Mesenchymal stem cell (in vitro differentiated cells and primary cell): ENCODE data around the gene MKRN2.

ENCODE experiments used
- DNase-seq: peaks from one replicate; pipeline ENCODE4 v3.0.0-alpha.2; 2013
- H2AFZ ChIP-seq: one replicate; pipeline ENCODE4 v1.6.1; 2013; ENCODE audit warnings: low read depth, mild to moderate bottlenecking, control low read depth, inconsistent platforms, low read length, moderate library complexity
- H2AK5ac ChIP-seq: 2 replicates; pipeline ENCODE4 v1.6.1; 2013; ENCODE audit warnings: low read length, moderate library complexity, mild to moderate bottlenecking, inconsistent platforms; ENCODE audit not compliant: severe bottlenecking
- H2BK120ac ChIP-seq: one replicate; pipeline ENCODE4 v1.6.1; 2013; ENCODE audit warnings: low read depth, mild to moderate bottlenecking, inconsistent platforms, low read length, moderate library complexity
- H2BK12ac ChIP-seq, 2 experiments: one replicate each; pipeline ENCODE4 v1.6.1; 2013; ENCODE audit warnings: inconsistent platforms in 2 of 2, low read length in 2 of 2, mild to moderate bottlenecking in 2 of 2, moderate library complexity in 2 of 2, control low read depth in 1 of 2
- H2BK15ac ChIP-seq: one replicate; pipeline ENCODE4 v1.6.1; 2013; ENCODE audit warnings: mild to moderate bottlenecking, low read depth, inconsistent platforms; ENCODE audit not compliant: poor library complexity, severe bottlenecking
- H2BK5ac ChIP-seq: 2 replicates; pipeline ENCODE4 v1.6.1; 2013; ENCODE audit warnings: low read depth, mild to moderate bottlenecking, low read length, control low read depth, inconsistent platforms; ENCODE audit not compliant: poor library complexity, severe bottlenecking
- H3K14ac ChIP-seq, 2 experiments: one replicate each; pipeline ENCODE4 v1.6.1; 2013; ENCODE audit warnings: inconsistent platforms in 2 of 2, low read length in 2 of 2, control low read depth in 1 of 2, mild to moderate bottlenecking in 1 of 2, moderate library complexity in 1 of 2
- H3K18ac ChIP-seq, 2 experiments: one replicate each; pipeline ENCODE4 v1.6.1; 2013; ENCODE audit warnings: inconsistent platforms in 2 of 2, low read length in 2 of 2, control low read depth in 1 of 2, low read depth in 1 of 2, mild to moderate bottlenecking in 1 of 2
- H3K23ac ChIP-seq, 2 experiments: one replicate each; pipeline ENCODE4 v1.6.1; 2013; ENCODE audit warnings: inconsistent platforms in 2 of 2, low read length in 2 of 2, mild to moderate bottlenecking in 2 of 2, moderate library complexity in 2 of 2, control low read depth in 1 of 2
- H3K27ac ChIP-seq: 2 replicates; pipeline ENCODE4 v1.5.1; 2013; ENCODE audit warnings: mild to moderate bottlenecking, moderate library complexity, low read length, control low read depth, inconsistent platforms; ENCODE audit not compliant: poor library complexity, severe bottlenecking
- H3K27me3 ChIP-seq, 2 experiments: 2 replicates each; pipeline versions ENCODE4 v1.6.1 to v1.7.0; 2013; ENCODE audit warnings: low read length in 2 of 2, mild to moderate bottlenecking in 2 of 2, moderate library complexity in 2 of 2, control low read depth in 1 of 2, inconsistent platforms in 1 of 2; ENCODE audit not compliant: control insufficient read depth in 1 of 2, insufficient read depth in 1 of 2
- H3K36me3 ChIP-seq, 2 experiments: 2 replicates each; pipeline versions ENCODE4 v1.6.1 to v1.7.0; 2013; ENCODE audit warnings: low read length in 2 of 2, control low read depth in 1 of 2, inconsistent platforms in 1 of 2, low read depth in 1 of 2, mild to moderate bottlenecking in 1 of 2; ENCODE audit not compliant: insufficient read depth in 2 of 2, control insufficient read depth in 1 of 2
- H3K4ac ChIP-seq, 2 experiments: one replicate each; pipeline ENCODE4 v1.6.1; 2013; ENCODE audit warnings: inconsistent platforms in 2 of 2, low read length in 2 of 2, mild to moderate bottlenecking in 2 of 2, moderate library complexity in 2 of 2, control low read depth in 1 of 2, low read depth in 1 of 2
- H3K4me1 ChIP-seq: 2 replicates; pipeline ENCODE4 v1.6.1; 2013; ENCODE audit warnings: low read depth, low read length, control low read depth; ENCODE audit not compliant: control insufficient read depth, insufficient read depth
- H3K4me2 ChIP-seq: 2 replicates; pipeline ENCODE4 v1.6.1; 2013; ENCODE audit warnings: low read length, mild to moderate bottlenecking, inconsistent platforms; ENCODE audit not compliant: poor library complexity, severe bottlenecking
- H3K4me3 ChIP-seq, 2 experiments: 2 replicates each; pipeline versions ENCODE4 v1.5.1 to v1.7.0; 2013; ENCODE audit warnings: low read length in 2 of 2, mild to moderate bottlenecking in 2 of 2, control low read depth in 1 of 2, low read depth in 1 of 2; ENCODE audit not compliant: insufficient read depth in 1 of 2
- H3K79me1 ChIP-seq: replicated peaks from 2 replicates; pipeline ENCODE4 v1.6.1; 2013; ENCODE audit warnings: mild to moderate bottlenecking, control low read depth, low read length, inconsistent platforms; ENCODE audit not compliant: poor library complexity, severe bottlenecking
- H3K9ac ChIP-seq: 2 replicates; pipeline ENCODE4 v1.7.0; 2013; ENCODE audit warnings: mild to moderate bottlenecking, low read length, moderate library complexity
- H3K9me3 ChIP-seq: 2 replicates; pipeline ENCODE4 v1.7.0; 2013; ENCODE audit warnings: mild to moderate bottlenecking, low read length; ENCODE audit not compliant: control insufficient read depth
- H4K8ac ChIP-seq: one replicate; pipeline ENCODE4 v1.6.1; 2013; ENCODE audit warnings: inconsistent platforms, mild to moderate bottlenecking, low read length, moderate library complexity
- H4K91ac ChIP-seq: one replicate; pipeline ENCODE4 v1.6.1; 2013; ENCODE audit warnings: mild to moderate bottlenecking, low read length, inconsistent platforms
- WGBS: methylation state at CpG from one replicate; pipeline ENCODE4 v1.1.7; 2013; ENCODE audit warnings: mixed read lengths; 5-methylcytosine and 5-hydroxymethylcytosine counted together

MKRN2 gene

GRCh38 chr3:12593473-12593872, 36.6 kb downstream of the MKRN2 start:
- H2AK5ac ChIP-seq: no peak overlapping the region
- no peak overlapping the region for H3K9ac ChIP-seq
- H2BK15ac ChIP-seq: no peak overlapping the region
- H3K79me1 ChIP-seq: peaks cover 35% of the 10 kb centered on the region
- no peak overlapping the region for H2BK5ac ChIP-seq
- no peak overlapping the region for H3K18ac ChIP-seq
- no peaks in the 10 kb centered on the region for H3K27me3 ChIP-seq
- DNase-seq: no peak
- no peak overlapping the region for H4K8ac ChIP-seq
- H3K27ac ChIP-seq: no peak overlapping the region
- H3K36me3 ChIP-seq: peaks cover 44 to 91% of the 10 kb centered on the region in 2 experiments
- H3K14ac ChIP-seq: no peak overlapping the region
- H3K4ac ChIP-seq: no peak overlapping the region
- no peak overlapping the region for H2BK120ac ChIP-seq
- 100% methylated on average over 3 of the region's 3 CpGs for WGBS
- no peak overlapping the region for H3K4me2 ChIP-seq
- H3K23ac ChIP-seq: no peak overlapping the region
- no peaks in the 10 kb centered on the region for H3K9me3 ChIP-seq
- peaks cover 1% of the 10 kb centered on the region for H3K4me1 ChIP-seq
- no peak overlapping the region for H3K4me3 ChIP-seq
- no peak overlapping the region for H2AFZ ChIP-seq
- no peak overlapping the region for H2BK12ac ChIP-seq
- H4K91ac ChIP-seq: no peak overlapping the region

GRCh38 chr3:12598890-12599289, 42.0 kb downstream of the MKRN2 start:
- Histone ChIP-seq H3K79me1 (peaks cover 35% of the 10 kb centered on the region), H2AFZ (no peak overlapping the region), H2BK12ac (no peak overlapping the region), H3K27ac (no peak overlapping the region), H3K9me3 (no peaks in the 10 kb centered on the region), H3K23ac (no peak overlapping the region), H3K4me3 (no peak overlapping the region), H3K18ac (no peak overlapping the region), H3K4ac (no peak overlapping the region), H2BK15ac (no peak overlapping the region), H2BK120ac (no peak overlapping the region), H3K9ac (no peak overlapping the region), H2AK5ac (no peak overlapping the region), H2BK5ac (no peak overlapping the region), H3K36me3 (peaks cover 22 to 91% of the 10 kb centered on the region in 2 experiments), H3K14ac (no peak overlapping the region), H4K8ac (no peak overlapping the region), H4K91ac (no peak overlapping the region), H3K27me3 (no peaks in the 10 kb centered on the region), H3K4me2 (no peak overlapping the region), H3K4me1 (no peaks in the 10 kb centered on the region)
- no peak for DNase-seq

- DNase-seq: no peak
Measured at GRCh38 chr3:12601072-12601471, 44.2 kb downstream of the MKRN2 start.

GRCh38 chr3:12603969-12604368, 47.1 kb downstream of the MKRN2 start:
- no peak overlapping the region for H2BK12ac ChIP-seq
- no peak overlapping the region for H2BK15ac ChIP-seq
- H2AFZ ChIP-seq: no peak overlapping the region
- no peak overlapping the region for H4K91ac ChIP-seq
- H3K9me3 ChIP-seq: no peaks in the 10 kb centered on the region
- no peaks in the 10 kb centered on the region for H3K27me3 ChIP-seq
- no peaks in the 10 kb centered on the region for H3K4me1 ChIP-seq
- H2BK5ac ChIP-seq: no peak overlapping the region
- no peak overlapping the region for H4K8ac ChIP-seq
- WGBS: 98% methylated on average over 2 of the region's 2 CpGs
- no peak overlapping the region for H2BK120ac ChIP-seq
- H3K9ac ChIP-seq: no peak overlapping the region
- no peak overlapping the region for H3K4me2 ChIP-seq
- H3K36me3 ChIP-seq: peaks cover 21 to 93% of the 10 kb centered on the region in 2 experiments
- H3K14ac ChIP-seq: no peak overlapping the region
- H3K18ac ChIP-seq: no peak overlapping the region
- peak overlapping the region in 1 of 2 experiments; percentile 74 for H3K23ac ChIP-seq
- H2AK5ac ChIP-seq: no peak overlapping the region
- no peak overlapping the region for H3K4me3 ChIP-seq
- H3K79me1 ChIP-seq: peaks cover 30% of the 10 kb centered on the region
- no peak for DNase-seq
- H3K27ac ChIP-seq: no peak overlapping the region
- H3K4ac ChIP-seq: no peak overlapping the region

More at GRCh38 chr3:12601072-12601471, 44.2 kb downstream of the MKRN2 start:
- Histone ChIP-seq H3K36me3 (peaks cover 21 to 92% of the 10 kb centered on the region in 2 experiments), H3K4me3 (no peak overlapping the region), H3K23ac (no peak overlapping the region), H2BK12ac (no peak overlapping the region), H2BK5ac (no peak overlapping the region), H3K9ac (no peak overlapping the region), H2BK120ac (no peak overlapping the region), H3K79me1 (peaks cover 33% of the 10 kb centered on the region), H2AK5ac (no peak overlapping the region), H3K27ac (no peak overlapping the region), H4K91ac (no peak overlapping the region), H2BK15ac (no peak overlapping the region), H3K4me1 (no peaks in the 10 kb centered on the region), H3K27me3 (no peaks in the 10 kb centered on the region), H3K14ac (no peak overlapping the region), H2AFZ (no peak overlapping the region), H3K9me3 (no peaks in the 10 kb centered on the region), H4K8ac (no peak overlapping the region), H3K4ac (no peak overlapping the region), H3K4me2 (no peak overlapping the region), H3K18ac (no peak overlapping the region)
- WGBS: no CpG with 5 or more reads among the region's 1 CpG
